Neural progenitor cell (in vitro differentiated cells): ENCODE results near the gene ANKRD11. TPM values are rescaled to one million over a fixed set of nuclear protein-coding genes. Genes with fewer than 3 reads are reported as not detected.

Source experiments
- DNase-seq: peaks from one replicate; pipeline ENCODE4 v3.0.0-alpha.2; 2016; ENCODE audit warnings: low spot score
- H2AFZ ChIP-seq: fragments of 200-600 bp; sonication (generic); replicated peaks from 2 replicates; pipeline ENCODE4 v1.6.1; 2016; ENCODE audit warnings: antibody characterized with exemption
- H3F3A ChIP-seq: fragments of 200-600 bp; sonication (generic); 2 replicates; pipeline ENCODE4 v1.6.1; 2016; ENCODE audit warnings: antibody characterized with exemption, low read depth
- H3K27ac ChIP-seq: fragments of 200-600 bp; sonication (generic); 2 replicates; pipeline ENCODE4 v1.5.1; 2016; ENCODE audit warnings: mild to moderate bottlenecking
- H3K27me3 ChIP-seq: fragments of 200-600 bp; sonication (generic); 2 replicates; pipeline ENCODE4 v1.6.1; 2016; ENCODE audit warnings: mild to moderate bottlenecking, moderate library complexity
- H3K36me3 ChIP-seq: fragments of 200-600 bp; sonication (generic); 2 replicates; pipeline ENCODE4 v1.5.1; 2016
- H3K4me1 ChIP-seq: fragments of 200-600 bp; sonication (generic); 2 replicates; pipeline ENCODE4 v1.6.1; 2016; ENCODE audit warnings: mixed run types
- H3K4me2 ChIP-seq: fragments of 200-600 bp; sonication (generic); 2 replicates; pipeline ENCODE4 v1.6.1; 2016
- H3K4me3 ChIP-seq: fragments of 200-600 bp; sonication (generic); 2 replicates; pipeline ENCODE4 v1.5.1; 2016
- H3K79me2 ChIP-seq: fragments of 200-600 bp; sonication (generic); 2 replicates; pipeline ENCODE4 v1.6.1; 2016; ENCODE audit warnings: low read depth
- H3K9ac ChIP-seq: fragments of 200-600 bp; sonication (generic); 2 replicates; pipeline ENCODE4 v1.6.1; 2016
- H3K9me3 ChIP-seq: fragments of 200-600 bp; sonication (generic); 2 replicates; pipeline ENCODE4 v1.5.1; 2016; ENCODE audit warnings: low read depth
- H4K20me1 ChIP-seq: fragments of 200-600 bp; sonication (generic); 2 replicates; pipeline ENCODE4 v1.6.1; 2016; ENCODE audit warnings: low read depth
- H3K27ac Mint-ChIP-seq: 3 replicates; pipeline ENCODE4 v1.8.0; 2021; ENCODE audit warnings: mixed read lengths
- H3K27me3 Mint-ChIP-seq: 2 replicates; pipeline ENCODE4 v1.8.0; 2022; ENCODE audit warnings: low read depth, mild to moderate bottlenecking, inconsistent platforms, moderate library complexity, mixed read lengths; ENCODE audit not compliant: insufficient read depth
- H3K36me3 Mint-ChIP-seq: 3 replicates; pipeline ENCODE4 v1.8.0; 2021; ENCODE audit warnings: mixed read lengths
- H3K4me1 Mint-ChIP-seq: 3 replicates; pipeline ENCODE4 v1.8.0; 2021; ENCODE audit warnings: mixed read lengths
- H3K4me3 Mint-ChIP-seq: 3 replicates; pipeline ENCODE4 v1.8.0; 2021; ENCODE audit warnings: mild to moderate bottlenecking, moderate library complexity, mixed read lengths
- H3K9me3 Mint-ChIP-seq: 3 replicates; pipeline ENCODE4 v1.8.0; 2020; ENCODE audit warnings: mixed read lengths
- CTCF ChIP-seq: fragments of 200-600 bp; sonication (generic); IDR thresholded peaks from 2 replicates; pipeline ENCODE4 v1.5.1; 2017; ENCODE audit warnings: antibody characterized with exemption, mild to moderate bottlenecking
- EZH2 ChIP-seq: fragments of 200-600 bp; sonication (generic); IDR thresholded peaks from 2 replicates; pipeline ENCODE4 v1.6.1; 2017; ENCODE audit warnings: antibody characterized with exemption, mild to moderate bottlenecking, moderate library complexity
- EZH2phosphoT487 ChIP-seq: fragments of 200-600 bp; sonication (generic); IDR thresholded peaks from 2 replicates; pipeline ENCODE4 v1.6.1; 2017; ENCODE audit warnings: antibody characterized with exemption
- total RNA-seq: library from RNA; depleted of rRNA; stranded (reverse); fragments of >200 nt; gene quantifications from 2 replicates; pipeline ENCODE4 v1.2.3, GENCODE V29; 2015; ENCODE audit warnings: low replicate concordance

Gene ANKRD11
- total RNA-seq, 1 donor from 2014 or later: 47.3 TPM

GRCh38 chr16:89505204-89506112 lies 15.1 kb upstream of the ANKRD11 start:
- H3K27me3 Mint-ChIP-seq: peaks cover 2% of the 10 kb centered on the region
- H3K9ac ChIP-seq: no peak overlapping the region
- H3K27me3 ChIP-seq: peaks cover 7% of the 10 kb centered on the region

GRCh38 chr16:89504091-89504490 lies 13.7 kb upstream of the ANKRD11 start:
- Histone ChIP-seq H3K9me3 (no peaks in the 10 kb centered on the region), H3K4me3 (no peak overlapping the region), H3K27me3 (peaks cover 7% of the 10 kb centered on the region), H3K9ac (no peak overlapping the region), H3K4me2 (no peak overlapping the region), H3K4me1 (peaks cover 7% of the 10 kb centered on the region), H4K20me1 (peaks cover 15% of the 10 kb centered on the region), H3K36me3 (no peaks in the 10 kb centered on the region), H2AFZ (no peak overlapping the region), H3K79me2 (peaks cover 17% of the 10 kb centered on the region), H3K27ac (no peak overlapping the region), H3F3A (peaks cover 9% of the 10 kb centered on the region)
- peaks cover 24% of the 10 kb centered on the region for H3K4me1 Mint-ChIP-seq
- no peaks in the 10 kb centered on the region for H3K27me3 Mint-ChIP-seq
- H3K36me3 Mint-ChIP-seq: no peaks in the 10 kb centered on the region
- no peak for TF ChIP-seq EZH2
- no peak for TF ChIP-seq CTCF
- no peak for TF ChIP-seq EZH2phosphoT487
- no peak for DNase-seq
- H3K27ac Mint-ChIP-seq: no peak overlapping the region
- no peak overlapping the region for H3K4me3 Mint-ChIP-seq
- no peaks in the 10 kb centered on the region for H3K9me3 Mint-ChIP-seq

More at GRCh38 chr16:89505204-89506112, 15.1 kb upstream of the ANKRD11 start:
- no peak overlapping the region for H3K4me3 ChIP-seq
- no peaks in the 10 kb centered on the region for H3K36me3 Mint-ChIP-seq
- H3F3A ChIP-seq: peaks cover 10% of the 10 kb centered on the region
- no peak for TF ChIP-seq EZH2phosphoT487
- TF ChIP-seq EZH2: no peak
- TF ChIP-seq CTCF: no peak
- no peak overlapping the region for H2AFZ ChIP-seq
- H4K20me1 ChIP-seq: peaks cover 28% of the 10 kb centered on the region
- H3K9me3 Mint-ChIP-seq: no peaks in the 10 kb centered on the region
- H3K4me1 ChIP-seq: peaks cover 13% of the 10 kb centered on the region
- DNase-seq: no peak
- no peaks in the 10 kb centered on the region for H3K36me3 ChIP-seq
- H3K4me3 Mint-ChIP-seq: peak overlapping the region; percentile 72
- H3K27ac ChIP-seq: no peak overlapping the region
- H3K79me2 ChIP-seq: peaks cover 30% of the 10 kb centered on the region
- H3K4me2 ChIP-seq: no peak overlapping the region
- H3K27ac Mint-ChIP-seq: peak overlapping the region; percentile 82
- H3K9me3 ChIP-seq: no peaks in the 10 kb centered on the region
- H3K4me1 Mint-ChIP-seq: peaks cover 27% of the 10 kb centered on the region

GRCh38 chr16:89502081-89502843 lies 11.9 kb upstream of the ANKRD11 start:
- Histone ChIP-seq H3K79me2 (peaks cover 5% of the 10 kb centered on the region), H4K20me1 (peaks cover 5% of the 10 kb centered on the region), H3K9ac (no peak overlapping the region), H3K4me3 (no peak overlapping the region), H3K4me2 (no peak overlapping the region), H2AFZ (no peak overlapping the region), H3K4me1 (peaks cover 5% of the 10 kb centered on the region), H3K9me3 (no peaks in the 10 kb centered on the region), H3K27ac (no peak overlapping the region), H3K27me3 (peaks cover 7% of the 10 kb centered on the region), H3K36me3 (no peaks in the 10 kb centered on the region), H3F3A (peaks cover 4% of the 10 kb centered on the region)
- Mint-ChIP-seq H3K4me1 (peaks cover 24% of the 10 kb centered on the region), H3K27ac (no peak overlapping the region), H3K4me3 (peak overlapping the region; percentile 60), H3K36me3 (no peaks in the 10 kb centered on the region), H3K27me3 (no peaks in the 10 kb centered on the region), H3K9me3 (no peaks in the 10 kb centered on the region)
- no peak for DNase-seq
- TF ChIP-seq CTCF (no peak), EZH2 (no peak), EZH2phosphoT487 (no peak)
